ENCODE data around the gene ATP7B. TPM values are rescaled to one million over a fixed set of nuclear protein-coding genes. Genes with fewer than 3 reads are reported as not detected.
A peak's percentile ranks its signal among the peaks of the same experiment; 100 is the strongest.

Gene ATP7B
- polyA plus RNA-seq (2011; rRNA removed) (1.6 and 1.8 TPM in 2 replicates), polyA minus RNA-seq (2011; rRNA and poly(A)+ RNA removed) (2.3 and 2.9 TPM in 2 replicates)

DNA sequence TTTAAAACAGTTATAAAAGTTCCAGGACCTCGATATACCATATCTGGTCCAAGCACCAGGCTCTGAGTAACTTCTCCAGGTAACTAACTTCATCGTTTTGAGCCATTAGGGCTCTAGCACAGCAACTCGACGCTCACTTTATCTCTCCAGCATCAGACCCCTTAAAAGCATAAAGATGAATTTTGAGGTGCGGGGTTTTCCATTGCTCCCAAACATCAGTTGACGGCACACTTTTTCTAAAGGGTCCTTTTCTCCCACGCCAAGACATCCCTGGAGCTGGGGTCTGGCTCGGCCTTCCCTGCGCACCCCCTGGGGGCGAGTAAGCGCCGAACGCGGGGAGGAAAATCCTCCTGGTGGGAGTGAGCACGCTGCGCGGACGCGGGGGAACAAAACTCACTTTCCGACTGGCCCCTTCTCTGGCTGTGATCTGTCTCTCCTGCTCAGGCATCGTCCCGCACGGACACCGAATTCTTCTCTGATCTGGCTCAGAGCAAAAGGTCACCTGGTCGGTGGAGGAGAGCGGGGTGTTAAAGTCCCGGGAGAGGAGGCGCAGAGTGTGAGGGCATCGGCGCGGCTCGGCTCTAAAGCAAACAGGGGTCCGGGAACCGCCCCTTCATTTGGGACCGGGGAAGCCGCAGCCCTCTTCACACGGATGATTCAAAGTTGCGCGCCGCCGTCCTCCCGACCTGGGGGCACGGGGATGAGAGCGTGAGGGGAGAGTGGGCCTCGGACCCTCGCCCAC lies at the start of gene ATP7B:
Gene ATP7B (minus strand): TSS at position 561 of the 742 bp plus-strand sequence. CDS start 113 bp downstream, at position 448.
- CTCF ChIA-PET: no interaction called here
- H3K27me3 ChIP-seq (ENCODE audit: control insufficient read depth, insufficient read depth, low read length): peaks cover 20% of the 10 kb centered on the region
- no peak for DNase-seq (ENCODE audit: low read depth, low spot score)
- TF ChIP-seq, protein P1, sequence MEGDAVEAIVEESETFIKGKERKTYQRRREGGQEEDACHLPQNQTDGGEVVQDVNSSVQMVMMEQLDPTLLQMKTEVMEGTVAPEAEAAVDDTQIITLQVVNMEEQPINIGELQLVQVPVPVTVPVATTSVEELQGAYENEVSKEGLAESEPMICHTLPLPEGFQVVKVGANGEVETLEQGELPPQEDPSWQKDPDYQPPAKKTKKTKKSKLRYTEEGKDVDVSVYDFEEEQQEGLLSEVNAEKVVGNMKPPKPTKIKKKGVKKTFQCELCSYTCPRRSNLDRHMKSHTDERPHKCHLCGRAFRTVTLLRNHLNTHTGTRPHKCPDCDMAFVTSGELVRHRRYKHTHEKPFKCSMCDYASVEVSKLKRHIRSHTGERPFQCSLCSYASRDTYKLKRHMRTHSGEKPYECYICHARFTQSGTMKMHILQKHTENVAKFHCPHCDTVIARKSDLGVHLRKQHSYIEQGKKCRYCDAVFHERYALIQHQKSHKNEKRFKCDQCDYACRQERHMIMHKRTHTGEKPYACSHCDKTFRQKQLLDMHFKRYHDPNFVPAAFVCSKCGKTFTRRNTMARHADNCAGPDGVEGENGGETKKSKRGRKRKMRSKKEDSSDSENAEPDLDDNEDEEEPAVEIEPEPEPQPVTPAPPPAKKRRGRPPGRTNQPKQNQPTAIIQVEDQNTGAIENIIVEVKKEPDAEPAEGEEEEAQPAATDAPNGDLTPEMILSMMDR (IDR thresholded peaks at IDR 0.05; ENCODE audit: low read depth, low read length): peak; percentile 25; the same call in 1 of the 2 replicates
- POLR2A ChIA-PET: no interaction called here
- peak within 1 kb of the TSS; percentile 98 for H3K4me3 ChIP-seq (ENCODE audit: low read depth, low read length)
- H3K9me3 ChIP-seq (ENCODE audit: control insufficient read depth, insufficient read depth, low read length): peaks cover 3% of the 10 kb centered on the region; the same call in 1 of the 2 replicates
- H3K27ac ChIP-seq (ENCODE audit: low read depth, low read length): peak within 1 kb of the TSS; percentile 31

GRCh38 chr13:52053460-52053859 lies 42.2 kb upstream of the ATP7B start:
- H3K9me3 ChIP-seq (ENCODE audit: control insufficient read depth, insufficient read depth, low read length): no peaks in the 10 kb centered on the region
- no peak overlapping the region for H3K27ac ChIP-seq (ENCODE audit: low read depth, low read length)
- H3K27me3 ChIP-seq (ENCODE audit: control insufficient read depth, insufficient read depth, low read length): no peaks in the 10 kb centered on the region
- ChIA-PET POLR2A (no interaction called here), CTCF (no interaction called here)
- H3K4me3 ChIP-seq (ENCODE audit: low read depth, low read length): no peak overlapping the region
- TF ChIP-seq, protein P1 (IDR thresholded peaks at IDR 0.05; ENCODE audit: low read depth, low read length): no peak
- DNase-seq (ENCODE audit: low read depth, low spot score): no peak

DNA sequence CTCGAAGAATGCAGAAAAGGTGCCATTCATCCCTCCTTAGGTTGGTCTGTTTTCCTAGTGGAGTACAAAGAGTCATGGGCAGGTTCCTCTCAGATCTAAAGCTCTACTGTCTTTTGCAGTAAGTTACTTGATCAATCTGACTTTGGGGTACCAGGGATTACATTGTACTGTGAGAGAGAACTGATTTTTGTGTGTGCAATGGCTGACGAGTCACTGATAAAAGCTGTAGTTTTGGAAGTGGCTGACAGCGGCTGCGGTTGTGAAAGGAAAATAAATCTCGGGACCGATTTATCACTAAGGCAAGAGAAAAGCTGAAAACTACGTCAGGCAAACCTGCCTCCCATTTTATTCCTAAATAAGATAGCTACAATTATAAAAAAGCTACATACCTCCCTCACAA lies 40.1 kb upstream of the ATP7B start:
- DNase-seq (ENCODE audit: low read depth, low spot score): no peak
- Histone ChIP-seq H3K9me3 (ENCODE audit: control insufficient read depth, insufficient read depth, low read length) (no peaks in the 10 kb centered on the region), H3K27me3 (ENCODE audit: control insufficient read depth, insufficient read depth, low read length) (no peaks in the 10 kb centered on the region), H3K4me3 (ENCODE audit: low read depth, low read length) (no peak overlapping the region), H3K27ac (ENCODE audit: low read depth, low read length) (no peak overlapping the region)
- CTCF ChIA-PET: interaction anchor here (0.6 kb wide), 1 partner anchor 606 kb away, joined by 3 read pairs; no protein-coding TSS in a partner anchor
- TF ChIP-seq, protein P1 (IDR thresholded peaks at IDR 0.05; ENCODE audit: low read depth, low read length): no peak
- POLR2A ChIA-PET: no interaction called here

DNA sequence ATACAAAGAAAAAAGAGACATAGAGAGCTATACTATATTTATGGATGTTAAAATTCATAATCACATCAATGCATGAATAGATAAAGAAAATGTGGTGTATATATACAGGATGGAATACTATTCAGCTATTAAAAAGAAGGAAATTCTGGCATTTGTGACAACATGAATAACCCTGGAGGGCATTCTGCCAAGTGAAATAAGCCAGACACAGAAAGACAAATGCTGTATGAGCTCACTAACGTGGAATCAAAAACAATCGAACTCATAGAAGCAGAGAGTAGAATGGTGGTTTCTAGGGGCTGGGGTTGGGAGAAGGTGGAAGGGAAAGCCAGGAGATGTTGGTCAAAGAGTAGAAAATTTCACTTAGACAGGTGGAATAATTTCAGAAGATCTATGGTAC lies 37.3 kb upstream of the ATP7B start:
- CTCF ChIA-PET: interaction anchor here (1.7 kb wide), 1 partner anchor 48 kb away, joined by 3 read pairs; no protein-coding TSS in a partner anchor
- H3K9me3 ChIP-seq (ENCODE audit: control insufficient read depth, insufficient read depth, low read length): no peaks in the 10 kb centered on the region
- DNase-seq (ENCODE audit: low read depth, low spot score): no peak
- TF ChIP-seq, protein P1 (IDR thresholded peaks at IDR 0.05; ENCODE audit: low read depth, low read length): no peak
- H3K4me3 ChIP-seq (ENCODE audit: low read depth, low read length): no peak overlapping the region
- POLR2A ChIA-PET: no interaction called here
- no peak overlapping the region for H3K27ac ChIP-seq (ENCODE audit: low read depth, low read length)
- H3K27me3 ChIP-seq (ENCODE audit: control insufficient read depth, insufficient read depth, low read length): no peaks in the 10 kb centered on the region

GRCh38 chr13:52047463-52047862 lies 36.2 kb upstream of the ATP7B start:
- ChIA-PET CTCF (interaction anchor here (0.5 kb wide), 1 partner anchor 68 kb away, joined by 3 read pairs; no protein-coding TSS in a partner anchor), POLR2A (no interaction called here)
- no peak overlapping the region for H3K27ac ChIP-seq (ENCODE audit: low read depth, low read length)
- H3K4me3 ChIP-seq (ENCODE audit: low read depth, low read length): no peak overlapping the region
- no peaks in the 10 kb centered on the region for H3K27me3 ChIP-seq (ENCODE audit: control insufficient read depth, insufficient read depth, low read length)
- no peaks in the 10 kb centered on the region for H3K9me3 ChIP-seq (ENCODE audit: control insufficient read depth, insufficient read depth, low read length)
- TF ChIP-seq, protein P1 (IDR thresholded peaks at IDR 0.05; ENCODE audit: low read depth, low read length): no peak
- no peak for DNase-seq (ENCODE audit: low read depth, low spot score)

All from AG04450 (cell line).